HCT116 (cell line): Measurements from ENCODE around the gene MACC1. TPM values are rescaled to one million over a fixed set of nuclear protein-coding genes. Genes with fewer than 3 reads are reported as not detected.

Experiments
- ATAC-seq: fragments of 200-7000 bp; cut with Tn5 transposase; 2 replicates; pipeline ENCODE4 v1.9.1; 2020; ENCODE audit warnings: mild to moderate bottlenecking, moderate library complexity
- BruUV-seq: library from RNA; stranded (reverse); fragments of 400-500 nt; replicated peaks from 2 replicates; lab custom pipeline; 2021; lab: Mats Ljungman, UMichigan
- CTCF ChIA-PET: fragments of 300-600 bp; sonication (Branson Sonifier 250); formaldehyde crosslinking; loops from one replicate; lab custom pipeline; 2021; ENCODE audit warnings: antibody characterized with exemption; lab: Charles Lee
- POLR2A ChIA-PET: fragments of 300-600, 350-600 bp; sonication (Branson Sonifier 250); formaldehyde crosslinking; loops from one replicate; lab custom pipeline; 2021; ENCODE audit warnings: antibody characterized with exemption; lab: Charles Lee
- RAD21 ChIA-PET, 2 experiments: fragments of 300-600 bp; sonication (Branson Sonifier 250); formaldehyde crosslinking; loops; one replicate each; lab custom pipeline; 2023; ENCODE audit warnings: low total read pairs in 2 of 2; ENCODE audit not compliant: uncharacterized antibody in 2 of 2, unreplicated experiment in 2 of 2, low non-redundant PET in 1 of 2; lab: Charles Lee
- DNase-seq: peaks from one replicate; pipeline ENCODE4 v3.0.0-alpha.2; 2010; ENCODE audit warnings: low read depth, low spot score
- H2AFZ ChIP-seq: fragments of 200-600 bp; shearing (Covaris generic), sonication (generic); 2 replicates; pipeline ENCODE4 v1.6.1; 2017; ENCODE audit warnings: low read depth, mixed run types, mixed read lengths, antibody characterized with exemption, low read length; ENCODE audit not compliant: poor library complexity, severe bottlenecking
- H3K27ac ChIP-seq: 2 replicates; pipeline ENCODE4 v1.5.1; 2012; ENCODE audit warnings: low read depth, low read length
- H3K27me3 ChIP-seq: fragments of 200-600 bp; sonication (generic); 2 replicates; pipeline ENCODE4 v1.6.1; 2016; ENCODE audit warnings: mixed run types, low read length, mixed read lengths; ENCODE audit not compliant: insufficient read depth
- H3K36me3 ChIP-seq, 2 experiments: fragments of 200-500 bp in 1 of 2; fragments of 200-600 bp in 1 of 2; sonication (Bioruptor generic) in 1 of 2; sonication (generic) in 1 of 2; 2 replicates each; pipeline versions ENCODE4 v1.5.1 to v1.6.1; 2014 to 2016; ENCODE audit warnings: low read length in 2 of 2, inconsistent platforms in 1 of 2, mixed read lengths in 1 of 2, mixed run types in 1 of 2; ENCODE audit not compliant: insufficient read depth in 2 of 2, control insufficient read depth in 1 of 2
- H3K4me1 ChIP-seq, 2 experiments: fragments of 200-600 bp in 1 of 2; sonication (generic) in 1 of 2; 2 replicates each; pipeline versions ENCODE4 v1.5.1 to v1.6.1; 2012 to 2017; ENCODE audit warnings: low read length in 2 of 2, inconsistent platforms in 1 of 2, mild to moderate bottlenecking in 1 of 2, mixed read lengths in 1 of 2, mixed run types in 1 of 2, moderate library complexity in 1 of 2; ENCODE audit not compliant: insufficient read depth in 2 of 2, control insufficient read depth in 1 of 2
- H3K4me2 ChIP-seq: fragments of 200-600 bp; sonication (generic); 2 replicates; pipeline ENCODE4 v1.6.1; 2017; ENCODE audit warnings: mixed run types, low read length, mixed read lengths
- H3K4me3 ChIP-seq, 2 experiments: fragments of 200-600 bp in 1 of 2; sonication (generic) in 1 of 2; replicated peaks in 1 of 2; 2 replicates each; pipeline ENCODE4 v1.5.1; 2011 to 2016; ENCODE audit warnings: low read length in 2 of 2, control low read depth in 1 of 2, low read depth in 1 of 2, mild to moderate bottlenecking in 1 of 2, mixed read lengths in 1 of 2, mixed run types in 1 of 2
- H3K79me2 ChIP-seq: fragments of 200-600 bp; sonication (generic); 2 replicates; pipeline ENCODE4 v1.6.1; 2017; ENCODE audit warnings: mild to moderate bottlenecking, mixed run types, low read length, moderate library complexity, mixed read lengths; ENCODE audit not compliant: insufficient read depth
- H3K9ac ChIP-seq: fragments of 200-600 bp; sonication (generic); 2 replicates; pipeline ENCODE4 v1.6.1; 2016; ENCODE audit warnings: low read length, mixed read lengths
- H3K9me2 ChIP-seq: fragments of 200-600 bp; sonication (generic), shearing (Covaris generic); 2 replicates; pipeline ENCODE4 v1.6.1; 2017; ENCODE audit warnings: mixed run types, mild to moderate bottlenecking, moderate library complexity; ENCODE audit not compliant: insufficient read depth
- H3K9me3 ChIP-seq, 2 experiments: fragments of 200-500 bp in 1 of 2; fragments of 200-600 bp in 1 of 2; sonication (Bioruptor generic) in 1 of 2; sonication (generic) in 1 of 2; 2 replicates each; pipeline ENCODE4 v1.6.1; 2014 to 2017; ENCODE audit warnings: low read length in 2 of 2, mixed read lengths in 2 of 2, inconsistent platforms in 1 of 2, low read depth in 1 of 2, mild to moderate bottlenecking in 1 of 2, mixed run types in 1 of 2, moderate library complexity in 1 of 2; ENCODE audit not compliant: control insufficient read depth in 1 of 2, insufficient read depth in 1 of 2
- H4K20me1 ChIP-seq: fragments of 200-600 bp; sonication (generic), shearing (Covaris generic); 2 replicates; pipeline ENCODE4 v1.6.1; 2017; ENCODE audit warnings: mixed run types, mild to moderate bottlenecking, moderate library complexity; ENCODE audit not compliant: insufficient read depth
- CEBPB ChIP-seq: IDR thresholded peaks from 2 replicates; pipeline ENCODE4 v1.6.1; 2012; ENCODE audit warnings: low read depth
- ELF1 ChIP-seq: IDR thresholded peaks from 2 replicates; pipeline ENCODE4 v1.6.1; 2012; ENCODE audit warnings: low read depth, borderline replicate concordance
- EZH2 ChIP-seq: fragments of 200-600 bp; sonication (generic); IDR thresholded peaks from 2 replicates; pipeline ENCODE4 v1.6.1; 2017; ENCODE audit warnings: antibody characterized with exemption, mixed run types
- SRF ChIP-seq: IDR thresholded peaks from 2 replicates; pipeline ENCODE4 v1.6.1; 2012; ENCODE audit warnings: low read depth
- YY1 ChIP-seq: IDR thresholded peaks from 2 replicates; pipeline ENCODE4 v1.6.1; 2011; ENCODE audit warnings: low read length, low read depth, moderate library complexity, mild to moderate bottlenecking; ENCODE audit not compliant: insufficient replicate concordance; ENCODE audit errors: extremely low read depth
- ZBTB33 ChIP-seq: IDR thresholded peaks from 2 replicates; pipeline ENCODE4 v1.6.1; 2011; ENCODE audit warnings: mild to moderate bottlenecking, low read length, moderate library complexity; ENCODE audit not compliant: insufficient replicate concordance; ENCODE audit errors: extremely low read depth
- intact Hi-C: fragments of 100-400 bp; cut with micrococcal nuclease; formaldehyde crosslinking; loops from 2 replicates; pipeline ENCODE4 v1.10.0; 2022
- total RNA-seq: library from RNA; stranded (reverse); gene quantifications from one replicate; pipeline ENCODE4 v1.2.1, GENCODE V29; 2021; ENCODE audit not compliant: unreplicated experiment

Gene MACC1
- total RNA-seq, 1 experiment from 2014 or later = 9.8 TPM

GRCh38 chr7:20185988-20186387 is 31.2 kb downstream of the MACC1 start:
- peaks cover 9% of the 10 kb centered on the region; the same call in 1 of the 2 replicates for H3K79me2 ChIP-seq
- peaks cover 0 to 7% of the 10 kb centered on the region in 2 experiments; a peak in 1 of 4 replicates for H3K9me3 ChIP-seq
- H4K20me1 ChIP-seq = no peaks in the 10 kb centered on the region
- DNase-seq (no peak), ATAC-seq (no peak)
- no peak overlapping the region for H2AFZ ChIP-seq
- TF ChIP-seq CEBPB (no peak), EZH2 (no peak), ZBTB33 (no peak)
- intact Hi-C loops = no loop called here
- ChIA-PET CTCF (no interaction called here), RAD21 (no interaction called here), POLR2A (no interaction called here)
- H3K4me2 ChIP-seq = no peak overlapping the region
- H3K4me3 ChIP-seq = no peak overlapping the region
- H3K4me1 ChIP-seq = no peaks in the 10 kb centered on the region
- no peak overlapping the region for H3K9ac ChIP-seq
- no TSS peak for BruUV-seq
- no peak overlapping the region for H3K27ac ChIP-seq
- no peaks in the 10 kb centered on the region for H3K27me3 ChIP-seq
- H3K9me2 ChIP-seq = no peaks in the 10 kb centered on the region
- no peaks in the 10 kb centered on the region; a peak in 1 of 4 replicates for H3K36me3 ChIP-seq

GRCh38 chr7:20183086-20183485 is 34.1 kb downstream of the MACC1 start:
- TF ChIP-seq ELF1 (no peak), YY1 (no peak), SRF (no peak)
- Histone ChIP-seq H3K4me2 (no peak overlapping the region), H3K9me3 (no peaks in the 10 kb centered on the region), H2AFZ (no peak overlapping the region), H3K9ac (no peak overlapping the region), H3K27ac (no peak overlapping the region), H3K4me3 (no peak overlapping the region), H3K4me1 (no peaks in the 10 kb centered on the region), H3K27me3 (no peaks in the 10 kb centered on the region), H3K79me2 (peaks cover 9% of the 10 kb centered on the region; the same call in 1 of the 2 replicates), H3K9me2 (no peaks in the 10 kb centered on the region), H4K20me1 (no peaks in the 10 kb centered on the region), H3K36me3 (no peaks in the 10 kb centered on the region)
- no TSS peak for BruUV-seq
- intact Hi-C loops = no loop called here
- DNase-seq (no peak), ATAC-seq (no peak)
- ChIA-PET CTCF (no interaction called here), RAD21 (no interaction called here), POLR2A (no interaction called here)
